ENCODE data around the gene OSBPL5. TPM values are rescaled to one million over a fixed set of nuclear protein-coding genes. Genes with fewer than 3 reads are reported as not detected.

OSBPL5 gene
- total RNA-seq, 1 experiment from 2014 or later = 16.1 TPM

- Histone ChIP-seq H3K27me3 (ENCODE audit: insufficient read depth, low read length) (no peaks in the 10 kb centered on the region), H3K4me2 (ENCODE audit: insufficient read depth, insufficient read length, low read length) (no peak overlapping the region), H2BK5ac (ENCODE audit: insufficient read length, low read length) (no peak overlapping the region), H3T11ph (ENCODE audit: low read length) (no peak overlapping the region), H4K91ac (ENCODE audit: insufficient read length, low read depth, low read length) (no peak overlapping the region), H4K5ac (ENCODE audit: insufficient read length, low read depth, low read length) (no peak overlapping the region), H3K4me1 (ENCODE audit: insufficient read depth, low read length) (no peaks in the 10 kb centered on the region), H2AK5ac (ENCODE audit: insufficient read length, low read length) (no peak overlapping the region), H3K23me2 (ENCODE audit: insufficient read length, low read depth, low read length, poor library complexity, severe bottlenecking) (no peaks in the 10 kb centered on the region), H4K20me1 (ENCODE audit: control insufficient read depth, insufficient read depth, insufficient read length) (no peaks in the 10 kb centered on the region), H3K23ac (ENCODE audit: insufficient read length, low read depth, low read length) (no peak overlapping the region), H3K79me1 (ENCODE audit: insufficient read depth, low read depth, low read length, poor library complexity, severe bottlenecking) (no peaks in the 10 kb centered on the region), H3K18ac (ENCODE audit: insufficient read length, low read depth, low read length) (no peak overlapping the region), H2BK20ac (ENCODE audit: low read depth, low read length, poor library complexity, severe bottlenecking) (no peak overlapping the region), H3K14ac (ENCODE audit: insufficient read depth, low read length) (no peak overlapping the region), H3K9ac (ENCODE audit: extremely low read depth, insufficient read length, low read length) (no peak overlapping the region), H3K56ac (ENCODE audit: insufficient read length, low read depth, low read length) (no peak overlapping the region), H2AFZ (ENCODE audit: low read length) (no peak overlapping the region), H3K9me3 (ENCODE audit: control insufficient read depth, low read depth, low read length) (no peaks in the 10 kb centered on the region), H2BK120ac (ENCODE audit: low read depth, low read length, poor library complexity, severe bottlenecking) (no peak overlapping the region), H3K4ac (ENCODE audit: low read depth, low read length) (no peak overlapping the region), H3K27ac (ENCODE audit: insufficient read length, low read depth, low read length) (no peak overlapping the region), H4K8ac (replicated peaks; ENCODE audit: insufficient read length, low read depth, low read length) (no peak overlapping the region), H2BK12ac (ENCODE audit: insufficient read length, low read depth, low read length) (no peak overlapping the region), H3K79me2 (ENCODE audit: insufficient read depth, low read length) (no peaks in the 10 kb centered on the region), H2BK15ac (ENCODE audit: low read depth, low read length) (no peak overlapping the region)
- Mint-ChIP-seq H3K36me3 (ENCODE audit: insufficient read depth in 1 of 3, low read depth in 3 of 3) (peaks cover 0 to 3% (median 0%) of the 10 kb centered on the region in 3 experiments; a peak in 1 of 7 replicates), H3K27me3 (ENCODE audit: low read depth) (peaks cover 12% of the 10 kb centered on the region), H3K4me3 (no peak overlapping the region), H3K27ac (no peak overlapping the region), H3K9me3 (peaks cover under 1 to 4% of the 10 kb centered on the region in 2 experiments; a peak in 2 of 5 replicates), H3K4me1 (peaks cover 0 to 2% of the 10 kb centered on the region in 2 experiments; a peak in 2 of 4 replicates)
- no CpG with 5 or more reads among the region's 12 CpGs for whole genome bisulfite sequencing (ENCODE audit: extremely low coverage, insufficient read length, low lambda C conversion rate)
- TF ChIP-seq, protein P1, sequence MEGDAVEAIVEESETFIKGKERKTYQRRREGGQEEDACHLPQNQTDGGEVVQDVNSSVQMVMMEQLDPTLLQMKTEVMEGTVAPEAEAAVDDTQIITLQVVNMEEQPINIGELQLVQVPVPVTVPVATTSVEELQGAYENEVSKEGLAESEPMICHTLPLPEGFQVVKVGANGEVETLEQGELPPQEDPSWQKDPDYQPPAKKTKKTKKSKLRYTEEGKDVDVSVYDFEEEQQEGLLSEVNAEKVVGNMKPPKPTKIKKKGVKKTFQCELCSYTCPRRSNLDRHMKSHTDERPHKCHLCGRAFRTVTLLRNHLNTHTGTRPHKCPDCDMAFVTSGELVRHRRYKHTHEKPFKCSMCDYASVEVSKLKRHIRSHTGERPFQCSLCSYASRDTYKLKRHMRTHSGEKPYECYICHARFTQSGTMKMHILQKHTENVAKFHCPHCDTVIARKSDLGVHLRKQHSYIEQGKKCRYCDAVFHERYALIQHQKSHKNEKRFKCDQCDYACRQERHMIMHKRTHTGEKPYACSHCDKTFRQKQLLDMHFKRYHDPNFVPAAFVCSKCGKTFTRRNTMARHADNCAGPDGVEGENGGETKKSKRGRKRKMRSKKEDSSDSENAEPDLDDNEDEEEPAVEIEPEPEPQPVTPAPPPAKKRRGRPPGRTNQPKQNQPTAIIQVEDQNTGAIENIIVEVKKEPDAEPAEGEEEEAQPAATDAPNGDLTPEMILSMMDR (conservative IDR thresholded peaks at IDR 0.05) = no peak
- DNase-seq = no peak
Measured at GRCh38 chr11:3181725-3182461, 16.8 kb upstream of the OSBPL5 start.
